Cardiac septum (tissue), 1 donor: ENCODE results near the gene UBASH3A. TPM values are rescaled to one million over a fixed set of nuclear protein-coding genes. Genes with fewer than 3 reads are reported as not detected.
A peak's percentile ranks its signal among the peaks of the same experiment; 100 is the strongest.

Experiments
- DNase-seq: peaks from one replicate; pipeline ENCODE4 v3.0.0-alpha.2; 2020; ENCODE audit warnings: low spot score
- intact Hi-C: fragments of 100-400 bp; cut with DNase I; formaldehyde crosslinking; loops from one replicate; pipeline ENCODE4 v1.14.0; 2022
- long read RNA-seq: library from polyadenylated mRNA; unstranded; transcript quantifications from one replicate; pipeline ENCODE4 v2.0.0, GENCODE V29; 2021
- total RNA-seq: library from RNA; stranded (reverse); fragmentation: NEBNext Ultra II Directional; extraction: Animal tissue kit (Norgen Biotek cat#: 25700); gene quantifications from one replicate; pipeline ENCODE4 v1.2.1, GENCODE V29; 2021
- donor health status: DM: no; HTN: no; CAD: no.

Gene UBASH3A, protein sequence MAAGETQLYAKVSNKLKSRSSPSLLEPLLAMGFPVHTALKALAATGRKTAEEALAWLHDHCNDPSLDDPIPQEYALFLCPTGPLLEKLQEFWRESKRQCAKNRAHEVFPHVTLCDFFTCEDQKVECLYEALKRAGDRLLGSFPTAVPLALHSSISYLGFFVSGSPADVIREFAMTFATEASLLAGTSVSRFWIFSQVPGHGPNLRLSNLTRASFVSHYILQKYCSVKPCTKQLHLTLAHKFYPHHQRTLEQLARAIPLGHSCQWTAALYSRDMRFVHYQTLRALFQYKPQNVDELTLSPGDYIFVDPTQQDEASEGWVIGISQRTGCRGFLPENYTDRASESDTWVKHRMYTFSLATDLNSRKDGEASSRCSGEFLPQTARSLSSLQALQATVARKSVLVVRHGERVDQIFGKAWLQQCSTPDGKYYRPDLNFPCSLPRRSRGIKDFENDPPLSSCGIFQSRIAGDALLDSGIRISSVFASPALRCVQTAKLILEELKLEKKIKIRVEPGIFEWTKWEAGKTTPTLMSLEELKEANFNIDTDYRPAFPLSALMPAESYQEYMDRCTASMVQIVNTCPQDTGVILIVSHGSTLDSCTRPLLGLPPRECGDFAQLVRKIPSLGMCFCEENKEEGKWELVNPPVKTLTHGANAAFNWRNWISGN
- not detected for total RNA-seq
- long read RNA-seq = 0 reads

DNA sequence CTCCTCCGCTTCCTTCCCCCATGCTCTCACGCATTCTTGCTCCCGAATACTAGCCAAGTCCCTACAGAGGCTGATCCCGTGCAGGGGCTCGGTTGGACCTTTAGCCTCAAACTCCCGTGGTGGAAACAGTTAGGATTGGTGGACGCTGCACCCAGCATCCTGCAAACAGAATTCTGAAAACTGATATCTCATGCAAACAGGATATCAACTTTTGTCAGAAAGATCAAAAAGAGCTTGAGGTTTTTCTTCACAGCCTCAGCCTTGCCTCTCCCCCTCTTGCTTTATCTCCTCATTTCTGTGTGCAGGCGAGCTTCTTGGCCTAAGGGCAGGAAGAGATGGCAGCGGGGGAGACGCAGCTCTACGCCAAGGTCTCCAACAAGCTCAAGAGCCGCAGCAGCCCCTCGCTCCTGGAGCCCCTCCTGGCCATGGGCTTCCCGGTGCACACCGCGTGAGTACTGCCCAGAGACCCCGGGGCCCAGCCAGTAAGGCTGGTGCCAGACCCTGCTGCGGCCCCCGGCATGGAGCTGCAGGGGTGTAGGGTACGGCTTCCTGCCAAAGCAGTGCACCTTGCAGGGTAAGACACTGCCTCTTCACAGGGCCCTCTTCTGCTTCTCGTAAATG, at the start of gene UBASH3A:
TSS of gene UBASH3A (plus strand) at position 292 of the 621 bp plus-strand sequence. CDS start at position 336, 44 bp downstream.
- DNase-seq = peak; percentile 62
- intact Hi-C loops = no loop called here

DNA sequence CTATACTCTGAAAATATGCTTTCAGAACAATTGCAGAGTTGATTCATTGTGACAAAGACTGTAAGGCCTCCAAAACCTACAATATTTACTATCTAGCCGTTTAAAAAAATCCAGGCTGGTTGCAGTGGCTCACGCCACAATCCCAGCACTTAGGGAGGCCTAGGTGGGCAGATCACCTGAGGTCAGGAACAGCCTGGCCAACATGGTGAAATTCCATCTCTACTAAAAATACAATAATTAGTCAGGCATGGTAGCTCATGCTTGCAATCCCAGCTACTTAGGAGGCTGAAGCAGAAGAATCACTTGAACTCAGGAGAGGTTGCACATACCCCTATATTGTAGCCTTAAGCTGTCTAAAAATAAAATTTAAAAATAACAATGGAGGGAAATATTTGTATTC, 47.7 kb upstream of the UBASH3A start:
- intact Hi-C loops = no loop called here
- no peak for DNase-seq

DNA sequence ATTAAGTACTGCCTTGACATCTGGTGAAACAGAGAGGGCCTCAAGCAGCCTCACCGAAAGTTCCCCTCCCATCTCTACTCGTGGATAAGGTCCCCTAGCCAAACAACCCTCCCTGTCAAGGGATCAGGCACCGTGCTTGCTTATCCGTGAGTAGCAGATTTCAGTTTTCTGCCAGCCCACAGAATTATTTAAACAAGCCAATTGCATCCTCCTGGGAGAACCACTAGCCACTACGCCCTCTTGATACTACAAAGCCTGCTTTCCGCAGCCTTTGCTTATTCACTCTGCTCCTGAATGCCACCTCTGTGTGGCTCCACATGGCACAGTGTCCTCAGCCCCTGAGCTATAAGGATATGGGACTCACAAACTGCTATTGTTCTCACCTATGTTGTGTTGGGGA, 47.1 kb upstream of the UBASH3A start:
- intact Hi-C loops = no loop called here

DNA sequence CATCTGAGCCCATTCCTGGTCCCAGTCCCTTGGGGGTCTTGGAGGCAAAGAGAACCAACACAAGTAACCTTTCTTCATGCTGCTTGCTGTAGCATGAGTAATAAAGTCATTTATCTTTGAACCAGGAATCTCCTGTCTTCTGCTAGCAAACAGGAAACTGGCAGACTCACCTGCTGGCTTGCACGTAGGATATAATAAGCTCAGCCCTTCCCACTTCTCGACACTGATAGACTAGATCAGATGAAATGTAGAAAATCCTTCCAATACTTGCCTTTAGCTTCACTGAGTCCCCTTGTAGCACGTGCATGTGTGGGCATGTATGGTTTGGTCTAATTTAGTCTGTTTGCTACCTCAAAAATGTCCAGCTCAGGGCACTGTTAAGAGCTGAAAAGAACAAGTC, 46.4 kb upstream of the UBASH3A start:
- no peak for DNase-seq
- intact Hi-C loops = no loop called here

More for the DNA sequence above, 47.1 kb upstream of the UBASH3A start:
- DNase-seq = peak; percentile 9

DNA sequence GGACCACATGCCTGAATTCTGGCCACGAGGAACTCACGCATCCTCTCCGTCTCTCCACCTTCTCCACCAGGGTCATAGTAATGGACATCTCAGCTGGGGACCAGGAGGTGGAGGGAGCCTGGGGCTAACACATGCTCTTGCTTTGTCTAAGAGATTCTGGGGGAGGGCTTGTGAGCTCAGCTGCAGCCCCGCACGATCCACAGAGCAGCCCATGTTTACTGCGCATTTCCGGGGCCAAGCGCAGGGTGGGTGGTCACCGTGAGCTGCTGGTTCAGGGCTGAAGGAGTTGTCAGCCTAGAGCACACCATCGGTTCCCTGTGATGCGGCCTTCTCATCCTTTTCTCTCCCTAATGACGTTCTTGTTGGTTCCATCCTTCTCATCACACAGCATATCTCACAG, 45.4 kb upstream of the UBASH3A start:
- DNase-seq = no peak
- intact Hi-C loops = no loop called here

DNA sequence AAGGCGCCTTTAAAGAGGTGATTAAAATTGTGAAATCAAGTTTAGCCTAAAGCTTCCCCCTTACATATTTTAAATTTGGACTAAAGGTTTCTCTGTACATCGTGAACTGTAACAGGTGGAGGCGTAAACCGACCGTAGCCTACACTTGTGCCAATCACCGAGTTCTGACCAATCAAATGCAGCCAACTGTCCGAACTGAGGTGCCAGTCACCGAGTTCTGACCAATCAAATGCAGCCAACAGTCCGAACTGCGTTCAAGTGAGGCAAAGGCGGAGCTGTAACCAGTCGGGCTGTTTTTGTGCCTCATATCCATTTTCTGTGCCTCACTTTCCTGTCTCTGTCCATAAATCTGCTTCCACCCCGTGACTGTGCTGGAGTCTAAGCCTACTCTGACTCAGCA, 44.8 kb upstream of the UBASH3A start:
- DNase-seq = no peak
- intact Hi-C loops = no loop called here

DNA sequence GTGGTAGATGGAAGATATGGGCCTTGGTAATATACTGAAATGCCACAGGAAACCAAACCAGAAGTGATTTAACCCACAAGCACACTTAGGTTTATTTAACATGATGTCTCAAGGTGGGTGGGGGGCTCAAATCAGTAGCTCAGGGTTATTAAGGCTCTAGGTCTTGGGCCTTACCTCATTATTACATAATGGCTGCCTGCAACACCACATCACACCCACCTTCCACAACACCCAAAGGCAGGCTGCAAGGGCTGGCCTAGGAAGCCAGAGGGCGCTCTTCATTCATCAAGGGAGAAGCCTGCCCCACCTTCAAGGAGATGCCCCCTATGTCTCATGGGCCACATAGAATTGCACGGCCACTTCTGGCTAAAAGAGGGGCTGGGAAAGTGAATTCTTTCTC, 43.4 kb upstream of the UBASH3A start:
- no peak for DNase-seq
- intact Hi-C loops = no loop called here

DNA sequence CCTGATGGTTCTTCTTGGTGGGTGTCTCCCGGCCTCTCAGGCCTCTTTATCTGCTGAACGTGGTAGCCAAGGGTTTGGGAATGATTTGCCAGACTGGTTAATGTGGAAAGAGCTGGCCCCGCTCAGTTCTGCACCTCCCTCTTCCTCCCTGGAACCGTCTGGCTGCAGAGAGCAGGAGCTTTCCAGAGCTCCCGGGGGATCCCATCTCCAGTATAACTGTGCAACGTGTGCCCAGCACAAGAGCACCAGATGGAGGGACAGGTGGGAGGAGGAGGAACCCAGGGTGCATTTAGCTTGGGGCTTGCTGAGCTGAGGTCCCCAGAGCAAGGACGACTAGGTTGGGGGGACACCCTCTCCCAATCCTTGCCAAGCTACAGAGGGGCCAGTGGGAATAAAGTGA, 42.4 kb upstream of the UBASH3A start:
- intact Hi-C loops = no loop called here
- DNase-seq = no peak

DNA sequence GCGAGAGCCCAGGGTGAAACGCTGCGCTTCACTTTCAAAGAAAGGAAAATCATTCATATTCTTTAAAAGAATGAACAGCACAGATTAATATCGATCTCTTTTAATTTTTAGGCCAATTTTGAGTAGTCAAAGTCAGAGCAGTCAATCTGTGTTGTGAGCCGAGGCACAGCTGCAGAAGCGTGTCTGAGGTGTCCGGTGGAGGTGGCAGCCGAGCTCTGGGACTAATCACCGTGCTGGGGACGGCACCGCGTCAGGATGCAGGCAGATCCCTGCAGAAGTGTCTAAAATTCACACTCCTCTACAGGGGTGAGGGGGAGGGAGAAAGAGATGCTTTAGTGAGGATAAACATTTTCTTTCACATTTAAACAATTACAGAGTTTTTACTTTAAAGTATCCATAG, 41.5 kb upstream of the UBASH3A start:
- no peak for DNase-seq
- intact Hi-C loops = no loop called here

DNA sequence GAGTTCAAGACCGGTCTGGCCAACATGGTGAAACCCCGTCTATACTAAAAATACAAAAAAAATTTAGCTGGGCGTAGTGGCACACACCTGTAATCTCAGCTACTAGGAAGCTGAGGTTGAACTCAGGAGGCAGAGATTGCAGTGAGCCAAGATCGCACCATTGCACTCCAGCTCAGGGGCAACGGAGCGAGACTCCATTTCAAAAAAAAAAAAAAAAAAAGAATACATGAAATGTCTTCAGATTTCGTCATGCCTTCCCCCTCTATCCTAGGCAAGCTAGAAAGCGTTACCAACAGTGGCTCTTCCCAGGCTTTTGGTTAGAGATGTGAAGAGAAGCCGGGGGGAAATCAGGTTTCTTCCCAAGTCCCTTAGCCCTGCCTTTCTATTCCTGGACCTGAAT, 41.0 kb upstream of the UBASH3A start:
- intact Hi-C loops = no loop called here
- DNase-seq = no peak

DNA sequence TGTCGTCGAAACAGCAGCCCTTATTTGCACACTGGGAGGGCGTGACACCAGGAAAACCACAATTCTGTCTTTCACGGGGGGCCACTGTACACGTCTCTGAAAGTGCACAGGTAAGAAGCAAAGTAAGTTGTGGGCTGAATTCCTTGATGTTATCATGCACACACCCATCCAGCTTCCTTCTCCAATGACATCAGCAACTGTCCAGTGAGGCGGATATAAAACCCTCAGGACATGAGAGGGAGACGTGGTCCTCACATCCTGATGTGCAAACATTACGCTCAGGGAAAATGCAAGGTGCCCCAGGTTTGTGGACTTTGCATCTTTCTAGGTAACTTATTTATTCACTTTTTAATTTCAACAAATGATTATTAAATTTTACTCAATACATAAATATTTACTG, 40.4 kb upstream of the UBASH3A start:
- no peak for DNase-seq
- intact Hi-C loops = no loop called here

DNA sequence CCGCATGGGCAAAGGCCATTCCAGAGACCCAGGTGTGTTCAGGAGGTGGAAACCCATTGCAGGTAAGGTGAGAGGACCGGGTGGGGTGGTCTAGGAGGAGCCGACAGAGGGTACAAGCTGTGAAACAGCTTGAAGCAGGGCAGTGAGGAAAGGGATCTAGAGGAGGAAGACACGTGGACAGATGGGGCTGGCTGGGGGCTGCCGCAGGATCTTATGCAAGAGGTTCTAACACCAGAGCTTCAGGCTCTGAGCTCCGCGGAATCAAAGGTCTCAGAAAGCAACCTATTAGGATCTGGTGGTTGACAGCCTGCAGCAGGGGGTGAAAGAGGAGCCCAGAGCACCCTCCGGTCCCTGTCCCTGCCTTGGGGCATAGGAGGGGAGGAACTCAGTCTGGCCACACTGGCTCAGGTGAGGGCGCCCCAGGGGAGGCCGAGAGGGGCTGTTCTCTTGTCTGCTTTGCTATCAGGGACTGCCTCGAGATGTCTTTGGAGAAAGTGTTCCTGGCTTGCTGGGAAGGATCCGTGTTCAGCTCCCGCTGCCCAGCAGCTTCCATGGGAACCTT, 39.3 kb upstream of the UBASH3A start:
- DNase-seq = no peak
- intact Hi-C loops = no loop called here

DNA sequence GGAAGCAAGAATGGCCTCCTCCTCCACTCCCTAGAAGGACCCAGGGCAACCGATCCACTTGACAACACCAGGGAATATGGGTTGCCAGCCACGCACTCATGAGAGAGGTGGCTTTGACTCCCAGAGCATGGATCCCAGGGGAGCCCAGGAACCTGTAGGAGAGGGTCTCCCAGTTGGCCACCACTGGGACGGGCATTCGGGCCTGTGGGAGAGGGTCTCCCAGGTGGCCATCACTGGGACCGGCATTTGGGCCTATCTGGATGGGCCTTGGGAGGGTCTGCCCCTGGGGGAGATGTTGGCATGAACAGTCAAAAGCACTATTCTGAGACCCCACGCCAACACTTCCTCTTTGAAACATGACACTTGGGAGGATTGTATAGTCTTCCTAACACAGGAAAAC, 37.9 kb upstream of the UBASH3A start:
- intact Hi-C loops = no loop called here
- DNase-seq = no peak

DNA sequence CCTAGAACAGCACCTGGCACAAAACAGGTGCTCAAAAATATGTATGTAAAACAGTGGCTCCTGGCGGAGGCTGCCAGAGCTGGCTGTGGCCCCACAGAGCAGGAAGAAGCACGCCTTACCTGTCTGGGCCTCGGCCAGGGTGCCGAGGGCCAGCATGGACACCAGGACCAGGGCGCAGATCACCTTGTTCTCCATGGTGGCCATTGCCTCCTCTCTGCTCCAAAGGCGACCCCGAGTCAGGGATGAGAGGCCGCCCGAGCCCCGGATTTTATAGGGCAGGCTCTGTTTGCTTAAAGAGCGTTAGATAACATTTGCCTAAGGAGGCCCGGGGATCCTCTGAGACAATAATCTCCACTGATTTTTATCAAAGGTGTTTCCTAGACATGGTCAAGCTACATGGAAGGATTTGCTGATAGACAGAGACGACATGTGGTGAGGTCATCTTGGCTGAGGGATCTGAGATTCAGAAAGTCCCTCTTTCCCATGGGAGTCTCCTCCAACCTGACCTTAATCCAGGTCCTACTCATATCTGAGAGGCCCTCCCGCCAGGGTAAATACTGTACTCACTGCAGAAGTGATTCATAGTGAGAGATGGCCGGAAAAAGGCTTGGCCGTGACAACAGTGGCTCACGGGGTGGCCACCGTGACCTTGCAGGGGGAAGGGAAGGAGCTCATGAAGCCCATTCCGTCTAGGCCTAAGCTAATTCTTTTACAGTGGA, 37.3 kb upstream of the UBASH3A start, which contains the start of gene TFF1:
TSS of gene TFF1 (minus strand) at position 244 of the 719 bp plus-strand sequence. CDS start at position 204, 40 bp downstream.
- DNase-seq = no peak
- intact Hi-C loops = no loop called here

DNA sequence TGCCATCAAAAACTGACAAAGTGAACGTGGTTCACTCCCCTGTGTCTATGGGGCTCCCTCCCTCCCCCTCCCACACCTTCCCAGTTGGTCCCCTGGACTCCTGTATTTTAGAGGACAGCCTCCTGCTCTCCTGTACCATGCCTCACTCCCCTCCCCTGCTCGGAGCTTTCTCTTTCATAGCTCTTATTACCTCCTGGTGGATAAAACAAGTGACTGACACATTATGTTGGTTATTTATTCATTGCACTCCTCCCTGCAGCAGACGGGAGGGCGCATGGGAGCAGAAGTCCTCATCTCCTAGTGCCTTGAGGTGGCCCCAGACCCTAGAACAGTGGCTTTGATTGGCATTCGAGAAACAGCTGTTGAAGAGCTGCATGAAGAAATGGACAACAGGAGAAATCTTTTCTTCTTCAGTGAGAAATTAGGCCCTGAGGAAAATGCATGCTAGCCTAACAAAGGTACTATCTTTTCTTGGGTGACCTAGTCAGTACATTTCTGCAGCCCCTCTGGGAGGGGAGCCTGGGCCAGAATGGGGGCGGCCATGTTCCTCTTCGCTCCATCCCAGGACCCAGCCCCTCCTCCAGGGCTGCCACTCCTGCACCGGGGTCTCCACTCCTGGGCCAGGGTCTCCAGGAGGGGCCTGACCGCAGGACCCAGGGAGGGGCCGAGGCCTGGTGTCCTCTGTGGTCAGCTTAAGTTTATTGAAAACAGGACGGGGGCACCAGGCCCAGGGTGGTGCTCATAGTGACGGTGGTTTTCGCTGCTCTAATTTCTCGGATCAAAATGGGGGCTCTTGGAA, 36.1 kb upstream of the UBASH3A start:
- DNase-seq = no peak
- intact Hi-C loops = no loop called here

DNA sequence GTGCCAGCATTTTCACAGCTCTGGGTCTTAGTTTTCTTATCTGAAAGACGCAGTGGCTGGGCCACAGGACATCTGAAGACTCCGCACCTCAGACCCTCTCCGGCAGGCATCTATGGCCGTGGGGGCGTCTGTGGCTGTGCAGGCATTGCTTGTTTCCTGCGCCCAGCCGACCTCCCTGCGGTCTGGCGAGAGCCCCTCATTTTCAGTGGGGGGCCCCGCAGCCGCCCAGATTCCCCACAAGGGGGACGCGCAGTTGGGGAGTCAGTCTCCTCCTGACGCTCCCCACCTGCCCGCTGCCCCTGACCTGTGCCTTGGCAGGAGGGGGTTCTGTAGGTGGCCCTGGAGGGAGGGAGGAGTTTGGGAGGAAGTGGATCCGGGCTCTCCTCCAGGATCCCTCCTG, 33.9 kb upstream of the UBASH3A start:
- DNase-seq = no peak
- intact Hi-C loops = no loop called here

DNA sequence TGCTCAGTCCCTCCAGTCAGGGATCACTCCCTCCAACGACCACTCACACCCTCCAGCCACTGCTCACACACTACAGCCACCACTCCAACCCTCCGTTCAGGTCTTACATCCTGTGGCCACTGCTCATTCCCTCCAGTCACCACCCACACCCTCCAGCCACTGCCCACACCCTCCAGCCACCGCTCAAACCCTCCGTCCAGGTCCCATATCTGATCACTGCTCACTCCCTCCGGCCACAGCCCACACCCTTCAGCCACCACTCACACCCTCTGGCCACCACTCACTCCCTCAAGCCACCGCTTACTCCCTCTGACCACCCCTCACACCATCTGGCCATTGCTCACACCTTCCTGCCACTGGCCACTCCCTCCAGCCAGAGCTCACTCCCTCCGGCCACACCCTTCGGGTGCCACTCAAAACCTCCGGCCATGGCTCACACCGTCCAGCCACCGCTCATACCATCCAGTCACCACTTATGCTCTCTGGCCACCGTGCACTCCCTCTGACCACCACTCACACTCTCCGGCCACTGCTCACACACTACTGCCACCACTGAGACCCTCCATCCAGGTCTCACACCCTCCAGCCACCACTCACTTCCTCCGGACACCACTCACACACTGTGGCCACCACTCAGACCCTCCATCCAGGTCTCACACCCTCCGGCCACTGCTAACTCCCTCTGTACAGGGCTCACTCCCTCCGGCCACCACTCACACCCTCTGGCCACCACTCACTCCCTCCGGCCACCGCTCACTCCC, 32.6 kb upstream of the UBASH3A start:
- intact Hi-C loops = no loop called here
- DNase-seq = no peak

DNA sequence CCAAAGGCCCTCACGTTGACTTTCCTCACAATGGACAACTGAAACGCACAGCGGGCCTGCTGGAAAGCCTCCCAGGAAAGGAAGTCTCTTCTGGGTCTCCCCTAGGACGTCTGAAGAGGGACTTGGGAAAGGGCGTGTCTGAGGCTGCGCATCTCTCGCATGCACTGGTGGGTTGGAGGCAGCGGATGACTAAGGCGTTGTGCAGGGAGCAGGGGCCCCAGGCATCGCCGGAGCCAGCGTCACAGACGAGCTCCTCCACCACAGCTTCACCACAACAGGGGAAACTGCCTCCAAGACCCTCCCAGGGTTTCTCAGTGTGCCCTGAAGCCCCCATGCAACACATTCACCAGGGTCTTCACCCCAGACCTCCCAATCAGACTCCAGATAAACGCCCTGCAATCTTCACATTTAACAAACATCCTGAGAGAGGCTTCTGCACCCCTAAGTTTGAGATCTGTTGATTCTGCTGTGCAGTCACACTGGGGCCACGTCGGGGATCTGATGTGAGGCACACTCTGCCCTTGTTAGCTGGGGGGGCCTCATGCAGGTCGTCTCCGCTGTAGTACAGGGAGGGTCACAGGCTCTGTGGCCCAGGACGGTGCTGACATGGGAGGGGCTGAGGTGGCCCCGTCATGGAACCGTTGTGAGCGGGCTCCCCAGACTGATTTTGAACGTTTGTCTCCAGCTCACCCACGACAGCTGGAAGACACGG, 30.4 kb upstream of the UBASH3A start:
- intact Hi-C loops = no loop called here
- DNase-seq = no peak
